Dermis microvascular lymphatic vessel endothelial cell (primary cell): ENCODE measurements around the gene XDH. TPM values are rescaled to one million over a fixed set of nuclear protein-coding genes. Genes with fewer than 3 reads are reported as not detected.
A peak's percentile ranks its signal among the peaks of the same experiment; 100 is the strongest.

Experiments used
- DNase-seq, 2 donors: peaks; one replicate each; pipeline versions ENCODE4 v3.0.0 to v3.0.0-alpha.2; 2010; ENCODE audit warnings: low read depth in 2 of 2
- total RNA-seq: library from RNA; depleted of rRNA; stranded (reverse); fragments of >200 nt; gene quantifications from 2 replicates; pipeline ENCODE4 v1.2.1, GENCODE V29; 2014

Gene XDH
- total RNA-seq, 1 donor from 2014 or later = not detected

GRCh38 chr2:31365834-31366505 is 48.6 kb downstream of the XDH start:
- no peak for DNase-seq

GRCh38 chr2:31365348-31365747 is 49.2 kb downstream of the XDH start:
- DNase-seq = no peak

DNA sequence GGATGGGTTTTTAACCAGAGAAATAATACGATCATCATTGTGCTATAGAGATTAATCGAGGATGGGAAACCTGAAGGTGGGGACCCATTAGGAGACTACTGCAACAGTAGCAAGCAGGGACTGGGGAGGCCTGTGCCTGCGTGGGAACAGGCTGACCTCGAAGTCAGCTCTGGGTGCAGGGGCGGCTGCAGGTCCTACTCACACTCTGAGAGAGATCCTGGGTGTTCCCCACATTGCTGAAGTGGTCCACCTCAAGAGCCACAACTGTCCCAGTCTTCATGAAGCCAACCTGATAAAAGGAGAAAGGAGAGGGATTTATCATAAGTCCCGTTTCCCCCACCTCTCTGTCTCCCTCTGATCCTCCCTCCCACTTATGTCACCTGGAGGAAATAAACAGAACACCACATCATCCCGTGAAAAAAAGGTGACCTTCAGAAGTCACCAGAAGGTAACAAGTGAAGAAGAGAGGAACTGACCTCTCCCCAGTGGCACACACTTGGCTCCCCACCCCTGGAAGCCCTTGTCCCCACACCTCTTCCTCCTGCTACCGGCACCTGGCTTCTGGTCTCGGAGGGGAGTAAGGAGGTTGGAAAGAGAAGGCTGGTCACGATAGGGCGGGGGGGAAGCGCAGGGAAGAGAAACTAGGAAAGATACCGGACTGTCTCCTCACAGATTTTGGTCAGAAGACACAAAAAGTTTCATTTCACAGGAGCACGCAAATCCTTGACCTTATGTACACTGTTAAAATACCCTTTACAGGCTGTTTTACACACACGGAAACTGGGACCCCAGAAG is 50.4 kb downstream of the XDH start:
- no peak for DNase-seq

DNA sequence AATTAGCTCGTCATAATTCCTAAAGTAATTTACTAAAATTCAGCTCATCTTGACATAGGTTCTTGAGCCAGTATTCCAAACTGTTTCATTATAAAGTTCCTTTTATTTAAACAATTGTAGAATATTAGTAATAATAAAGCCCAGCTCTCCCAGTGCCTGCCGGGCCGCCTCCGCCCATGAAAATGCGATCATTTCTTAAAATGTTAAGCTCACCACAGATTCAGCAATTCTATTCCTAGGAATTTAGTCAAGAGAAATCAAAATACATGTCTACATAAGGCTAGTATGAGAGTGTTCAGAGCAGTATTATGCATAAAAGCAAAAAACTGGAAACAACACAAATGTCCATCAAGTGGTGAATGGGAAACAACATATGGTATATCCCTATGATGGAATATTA is 52.0 kb downstream of the XDH start:
- no peak for DNase-seq

DNA sequence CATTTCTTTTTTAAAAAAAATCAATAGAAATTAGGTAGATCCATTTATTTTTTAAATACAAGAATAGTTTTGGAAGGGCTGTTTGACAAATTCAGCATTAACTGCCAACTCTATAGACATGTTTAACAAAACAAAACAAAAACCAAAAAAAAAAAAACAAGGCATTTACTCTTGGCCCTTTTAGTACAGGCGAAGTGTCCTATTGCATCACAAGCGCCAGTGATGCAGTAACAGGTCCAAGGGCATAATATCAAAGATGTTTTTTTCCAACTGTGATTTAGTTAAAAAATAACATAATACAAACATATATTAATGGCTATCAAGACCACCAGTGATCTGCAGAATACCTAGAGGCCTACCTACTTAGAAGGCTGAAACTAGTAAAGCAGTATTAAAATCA is 55.3 kb downstream of the XDH start:
- DNase-seq = no peak

DNA sequence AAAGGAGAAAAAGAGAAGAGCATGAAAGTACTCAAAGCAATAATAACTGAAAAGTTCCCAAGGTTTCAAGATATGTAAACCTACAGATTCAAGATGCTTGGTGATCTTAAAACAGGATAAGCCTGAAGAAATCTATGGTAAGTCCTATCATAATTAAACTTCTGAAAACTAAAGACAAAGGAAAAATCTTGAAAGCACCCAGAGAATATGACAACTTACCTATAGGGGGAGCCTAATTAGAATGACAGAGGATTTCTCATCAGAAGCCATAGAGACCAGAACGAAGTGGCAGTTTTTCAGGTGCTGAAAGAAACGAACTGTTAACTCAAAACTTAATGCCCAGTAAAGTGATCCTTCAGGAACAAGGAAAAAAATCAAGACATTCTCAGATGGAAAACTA is 59.7 kb downstream of the XDH start:
- no peak for DNase-seq

DNA sequence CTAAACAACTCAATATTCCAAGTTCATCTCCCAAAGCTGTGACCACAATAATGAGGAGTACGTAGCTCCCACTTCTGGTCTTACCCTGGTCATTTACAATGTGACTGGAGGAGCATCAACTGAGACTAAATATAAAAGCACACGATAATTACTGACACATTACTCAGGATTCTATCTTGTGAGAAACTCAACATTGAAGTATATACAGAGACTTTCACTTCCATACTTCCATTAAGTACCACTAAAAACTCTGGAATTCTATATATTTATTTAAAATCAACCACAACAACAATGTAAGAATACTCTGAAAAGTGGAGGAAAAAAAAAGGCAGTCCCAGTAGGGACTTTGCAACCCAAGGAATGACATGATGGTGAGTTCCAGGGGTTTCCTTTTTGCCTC is 61.4 kb downstream of the XDH start:
- no peak for DNase-seq

DNA sequence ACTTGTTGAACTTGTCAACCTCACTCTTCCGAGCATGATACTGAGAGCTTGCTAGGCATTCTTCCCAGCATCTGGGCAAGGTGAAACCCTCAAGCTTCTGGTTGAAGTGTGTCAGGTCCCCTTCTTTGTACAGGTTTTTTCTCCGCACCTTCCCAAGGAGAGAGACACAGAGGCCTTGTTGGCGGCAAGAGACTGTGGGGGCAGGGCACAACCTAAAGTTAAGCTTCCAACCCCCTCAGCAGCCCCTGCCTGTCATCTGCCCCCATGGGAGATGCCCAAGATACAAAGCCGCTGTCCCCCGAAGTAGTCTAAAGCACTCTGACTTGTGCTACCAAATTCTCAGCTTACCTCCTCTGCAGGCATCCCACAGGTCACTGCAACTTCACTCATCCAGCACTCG is 64.9 kb downstream of the XDH start:
- DNase-seq = no peak

DNA sequence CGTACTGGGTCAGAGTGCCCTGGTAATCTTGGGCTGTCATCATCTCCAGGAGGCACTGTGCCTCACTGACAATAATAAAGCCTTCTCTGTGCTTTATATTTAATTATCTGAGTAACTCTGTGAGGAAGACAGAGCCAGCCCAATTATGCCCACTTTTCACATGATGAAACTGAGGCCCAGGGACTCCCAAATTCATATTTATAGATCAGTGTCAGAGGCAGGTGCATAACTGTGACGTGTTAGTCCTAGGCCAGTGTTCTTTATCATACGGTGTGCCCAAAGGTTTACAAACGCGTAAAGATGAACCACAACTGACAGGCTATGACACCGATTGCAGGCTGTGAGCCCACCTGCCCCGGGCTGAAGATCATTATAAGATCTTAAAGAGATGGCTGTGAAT is 65.4 kb downstream of the XDH start:
- no peak for DNase-seq

DNA sequence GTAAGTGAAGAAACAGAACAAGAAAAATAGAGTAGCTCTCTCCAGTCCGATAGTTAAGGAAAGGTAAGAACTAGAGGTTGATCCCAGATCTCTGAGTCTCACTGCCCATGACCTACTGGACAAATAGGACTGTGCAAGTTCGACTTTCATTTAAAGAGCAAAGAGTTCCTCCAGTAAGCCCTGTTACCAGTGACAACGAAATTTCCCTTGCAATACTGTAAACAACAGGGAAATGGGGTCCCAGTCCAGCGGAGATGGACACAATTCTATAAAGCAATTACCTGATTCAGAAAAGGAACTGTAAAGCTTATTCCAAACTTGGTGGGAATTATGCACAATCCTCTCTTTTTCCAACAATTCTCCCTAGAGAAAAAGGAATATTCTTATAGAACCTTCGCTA is 65.9 kb downstream of the XDH start:
- no peak for DNase-seq

DNA sequence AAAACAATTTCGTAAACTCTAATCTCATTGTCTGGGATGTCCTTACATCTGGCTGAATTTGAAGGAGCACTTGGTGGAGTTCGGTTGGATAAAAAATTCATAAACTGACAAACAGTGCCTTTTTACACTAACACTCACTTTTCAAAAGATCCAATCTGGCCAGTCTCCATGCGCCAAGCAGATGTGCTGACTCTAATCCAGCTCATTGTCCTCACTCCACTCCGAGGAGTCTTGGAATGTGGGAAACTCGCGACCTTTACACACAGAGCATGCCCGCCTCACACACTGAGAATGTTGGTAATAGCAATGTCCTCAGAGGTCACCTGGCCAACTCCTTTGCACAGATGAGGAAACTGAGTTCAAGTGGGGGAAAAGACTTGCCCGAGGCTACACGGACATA is 66.8 kb downstream of the XDH start:
- DNase-seq = no peak

DNA sequence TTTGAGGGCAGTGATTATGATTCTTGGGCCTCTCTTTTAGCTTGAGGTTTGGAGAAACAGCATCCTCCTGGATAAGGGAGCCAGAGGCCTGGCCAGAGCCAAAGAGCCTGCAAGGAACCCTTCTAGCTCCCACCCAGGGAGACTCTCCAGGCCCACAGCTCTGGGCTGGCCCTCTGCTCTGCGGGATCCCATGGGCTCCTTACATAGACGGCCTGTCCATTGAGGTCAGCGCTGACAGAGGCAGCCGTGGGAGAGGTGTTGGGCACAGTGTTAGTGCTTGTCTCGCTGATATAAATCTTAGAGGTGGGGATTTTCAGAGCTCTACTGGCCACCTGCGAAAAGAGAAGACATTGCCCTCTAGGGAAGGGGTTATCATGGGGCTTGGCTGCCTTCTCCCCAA is 67.2 kb downstream of the XDH start:
- DNase-seq = no peak

DNA sequence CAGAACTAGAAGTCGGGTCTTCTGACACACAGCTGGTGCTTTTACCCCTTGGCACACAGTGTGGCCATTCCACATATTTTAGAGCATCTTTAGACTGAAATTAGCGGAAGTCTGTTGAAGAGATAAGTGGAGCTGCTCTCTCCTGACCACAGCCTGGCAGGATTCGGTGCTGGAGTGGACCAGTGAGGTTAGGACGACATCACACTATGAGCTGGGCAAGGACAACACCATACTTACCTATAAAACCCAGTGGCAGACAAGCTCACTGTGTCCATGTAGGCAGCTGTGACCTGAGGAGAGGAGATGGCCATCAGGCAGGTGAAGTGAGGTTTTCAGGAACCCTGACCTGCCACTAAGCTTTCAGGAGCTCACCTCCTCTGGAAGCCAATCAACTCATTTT is 70.1 kb downstream of the XDH start:
- no peak for DNase-seq

GRCh38 chr2:31341351-31341750 is 73.2 kb downstream of the XDH start:
- DNase-seq = no peak

DNA sequence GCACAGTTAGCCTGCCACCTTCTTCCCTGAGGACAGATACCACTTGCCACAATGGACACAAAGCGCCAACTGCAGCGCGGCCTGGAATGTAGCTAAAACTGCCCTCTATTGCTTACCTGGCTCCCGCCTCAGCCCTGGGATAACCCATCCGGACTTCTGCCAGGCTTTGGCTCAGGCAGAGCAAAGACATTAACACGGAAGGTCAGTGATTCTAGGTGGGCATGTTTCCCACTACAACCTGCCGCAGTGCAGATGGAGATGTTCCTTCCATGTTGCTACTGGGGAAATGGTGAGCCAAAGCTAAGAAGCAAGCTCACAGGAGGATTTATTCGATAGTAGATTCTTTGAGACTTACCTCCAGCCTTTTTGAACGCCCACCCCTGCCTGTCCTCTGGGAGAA is 74.8 kb downstream of the XDH start:
- no peak for DNase-seq

- DNase-seq = no peak
Observed at GRCh38 chr2:31337860-31338259, 76.7 kb downstream of the XDH start.

GRCh38 chr2:31337197-31337596 is 77.3 kb downstream of the XDH start:
- DNase-seq = no peak

GRCh38 chr2:31335921-31336585 is 78.5 kb downstream of the XDH start:
- no peak for DNase-seq

DNA sequence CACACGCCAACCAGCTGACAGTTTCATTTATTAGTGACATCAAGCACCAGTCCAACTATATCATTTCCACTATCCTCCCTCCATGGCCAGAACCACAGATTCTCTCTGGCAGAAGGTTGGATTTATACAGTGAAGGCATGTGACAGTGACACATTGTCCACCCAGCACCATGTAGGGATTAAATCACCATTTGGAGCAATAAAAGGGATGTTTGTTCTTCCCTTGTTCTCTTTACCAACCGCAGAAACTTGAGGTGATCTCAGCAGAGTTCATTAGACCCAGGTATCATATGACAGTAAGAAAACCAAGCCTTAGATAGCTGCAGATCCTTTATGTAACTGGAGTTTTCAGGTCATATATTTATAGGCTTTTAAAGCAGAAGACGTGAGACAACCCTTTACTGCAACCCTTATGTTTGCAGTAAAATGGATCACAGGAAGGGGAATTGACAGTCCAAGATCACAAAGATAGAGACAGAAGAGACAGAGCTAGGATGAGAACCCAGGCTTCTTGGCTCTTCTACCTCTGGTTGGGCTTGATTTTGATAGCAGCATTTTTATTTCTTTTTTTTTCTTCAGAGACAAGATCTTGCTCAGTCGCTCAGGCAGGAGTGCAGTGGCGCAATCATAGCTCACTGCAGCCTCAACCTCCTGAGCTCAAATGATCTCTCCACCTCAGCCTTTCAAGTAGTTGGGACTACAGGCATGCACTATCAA is 80.1 kb downstream of the XDH start:
- no peak for DNase-seq

- DNase-seq = peak; percentile 48 to 69
Observed at GRCh38 chr2:31333527-31334183, 80.9 kb downstream of the XDH start.

DNA sequence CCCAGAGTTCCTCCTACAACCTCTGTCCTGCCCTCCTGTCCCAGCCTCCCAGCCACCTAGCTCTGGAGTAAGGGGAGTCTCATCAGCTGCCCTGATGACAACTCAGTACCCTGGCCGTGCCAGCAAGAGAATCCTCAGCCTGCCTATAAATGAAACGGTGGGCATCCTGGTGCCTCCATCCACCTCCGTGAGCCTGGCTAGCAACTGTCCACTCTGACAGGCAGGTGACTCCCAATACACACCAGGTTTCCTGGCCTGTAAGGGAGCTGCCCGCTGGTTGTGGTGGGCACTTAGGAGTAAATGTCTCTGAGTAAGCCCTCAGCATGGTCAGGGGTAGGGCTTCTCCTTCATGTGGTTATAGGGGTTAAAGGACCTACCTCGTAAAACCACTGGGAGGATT is 81.5 kb downstream of the XDH start:
- DNase-seq = no peak

- DNase-seq = no peak
Observed at GRCh38 chr2:31332521-31332920, 82.0 kb downstream of the XDH start.
